Stimulated activated CD4-positive, alpha-beta T cell treated with anti-CD3 and anti-CD28 coated beads, Interleukin-2, amount 100 ng/mL, for 48 hours (primary cell): ENCODE measurements around the gene HMGN1.
A peak's percentile ranks its signal among the peaks of the same experiment; 100 is the strongest.

Experiments used
- DNase-seq, 2 donors: peaks; one replicate each; pipeline ENCODE4 v3.0.0-alpha.2; 2020

Gene HMGN1

DNA sequence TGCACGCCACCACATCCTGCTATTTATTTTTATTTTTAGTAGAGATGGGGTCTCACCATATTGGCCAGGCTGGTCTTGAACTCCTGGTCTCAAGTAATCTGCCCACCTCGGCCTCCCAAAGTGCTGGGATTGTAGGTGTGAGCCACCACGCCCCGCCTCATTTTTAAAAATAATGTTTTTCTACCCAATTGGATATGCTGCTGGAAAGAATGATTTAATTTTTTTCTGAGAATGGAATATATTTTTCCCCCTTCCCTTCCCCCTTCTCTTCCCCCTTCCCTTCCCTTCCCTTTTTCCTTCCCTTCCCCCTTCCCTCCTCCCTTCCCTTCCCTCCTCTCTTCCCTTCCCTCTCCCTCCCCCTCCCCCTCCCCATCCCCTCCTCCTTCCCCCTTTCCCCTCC lies 17.7 kb upstream of the HMGN1 start:
- DNase-seq, result no peak

DNA sequence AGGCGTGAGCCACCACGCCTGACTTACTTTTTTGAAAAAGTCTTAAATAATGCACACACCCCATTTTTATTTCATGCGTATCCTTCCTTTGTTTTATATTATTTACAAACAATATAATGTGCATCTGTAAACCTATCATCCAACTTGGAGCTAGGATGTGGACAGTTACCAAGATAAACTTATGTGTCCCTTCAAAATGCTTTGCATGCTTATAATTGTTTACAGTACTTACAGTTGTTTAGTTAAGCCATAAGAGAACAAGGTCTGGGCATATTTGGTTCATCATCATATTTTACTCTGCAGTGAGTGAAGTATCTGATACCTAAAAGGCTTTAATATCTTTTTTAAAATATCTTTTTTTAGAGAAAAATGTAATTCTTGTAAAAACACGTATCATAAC lies 16.1 kb upstream of the HMGN1 start:
- no peak for DNase-seq

DNA sequence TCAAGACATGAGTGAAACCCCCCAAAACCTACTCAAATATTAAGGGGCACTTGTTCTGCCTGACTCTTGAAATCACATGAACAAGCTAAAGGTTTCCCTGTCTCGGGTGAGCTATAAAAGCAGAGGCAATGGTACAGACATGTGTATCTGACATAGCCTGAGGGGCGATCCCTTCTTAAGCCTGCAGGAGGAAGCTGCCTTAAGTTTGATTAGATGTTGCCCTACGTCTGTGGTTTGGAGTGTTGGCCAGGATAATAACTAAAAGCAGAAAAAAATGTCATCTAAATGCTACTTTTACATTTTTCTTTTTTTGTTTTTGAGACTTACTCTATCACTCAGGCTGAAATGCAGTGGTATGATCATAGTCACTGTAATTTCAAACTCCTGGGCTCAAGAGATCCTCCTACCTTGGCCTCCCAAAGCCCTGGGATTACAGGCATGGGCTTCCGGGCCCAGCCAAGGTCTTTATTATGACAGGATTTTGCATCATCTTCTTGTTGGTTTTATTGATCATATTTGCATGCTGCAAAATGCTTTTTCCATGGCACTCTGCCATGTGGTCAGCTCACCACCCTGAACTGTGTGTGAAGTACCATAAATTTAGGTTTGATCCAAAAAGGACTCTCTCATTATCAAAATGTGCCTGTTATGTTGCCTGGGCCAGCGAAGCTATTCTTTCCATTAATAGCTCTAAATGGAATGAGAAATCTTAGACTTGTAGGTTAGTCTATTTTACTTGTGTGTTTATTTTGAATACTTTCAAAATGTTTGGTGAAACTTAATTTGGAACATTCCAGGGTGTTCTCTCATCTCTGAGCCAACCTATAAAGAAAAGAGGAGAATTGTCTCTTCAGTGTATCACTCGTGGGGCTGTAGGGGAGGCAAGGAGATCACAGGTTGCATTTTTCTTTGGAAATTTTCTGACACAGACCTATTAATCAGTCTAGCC lies 15.0 kb upstream of the HMGN1 start:
- no peak for DNase-seq

DNA sequence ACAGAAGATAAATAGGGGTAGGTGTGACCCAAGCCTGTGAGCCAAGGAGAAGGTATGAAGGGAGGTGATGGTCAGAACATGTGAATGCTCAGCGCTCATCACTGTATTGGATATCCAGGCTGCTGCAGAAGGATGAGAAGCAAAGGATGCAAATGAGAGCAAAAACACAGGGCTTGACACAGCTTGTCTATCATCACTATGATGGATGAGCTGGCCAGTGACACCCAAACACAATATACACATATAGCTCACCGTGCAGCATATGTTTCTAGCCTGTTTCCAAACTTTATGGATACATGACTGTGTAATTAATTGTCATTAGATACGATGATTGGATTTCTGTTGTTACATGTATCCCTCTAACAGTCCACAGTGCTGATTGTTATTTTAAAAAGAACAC lies 13.8 kb upstream of the HMGN1 start:
- DNase-seq, result no peak

DNA sequence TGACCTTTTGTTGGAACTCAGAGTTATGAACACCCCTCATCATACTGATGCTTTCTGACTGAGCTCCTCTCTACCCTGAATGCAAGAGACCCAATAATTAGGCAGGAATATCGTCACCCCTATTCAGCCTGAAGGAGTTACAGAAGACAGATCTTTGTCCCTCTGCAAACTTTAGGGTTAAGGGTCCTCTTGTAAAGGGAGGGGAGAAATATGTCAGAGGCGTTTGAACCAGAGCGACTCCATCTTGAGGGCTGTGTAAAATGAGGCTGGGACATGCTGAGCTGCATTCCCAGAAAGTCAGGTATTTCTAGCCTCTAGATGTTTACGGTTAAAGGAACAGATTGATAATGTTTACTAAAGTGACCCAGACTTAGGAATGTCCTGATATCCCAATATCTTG lies 10.5 kb upstream of the HMGN1 start:
- DNase-seq, result no peak

DNA sequence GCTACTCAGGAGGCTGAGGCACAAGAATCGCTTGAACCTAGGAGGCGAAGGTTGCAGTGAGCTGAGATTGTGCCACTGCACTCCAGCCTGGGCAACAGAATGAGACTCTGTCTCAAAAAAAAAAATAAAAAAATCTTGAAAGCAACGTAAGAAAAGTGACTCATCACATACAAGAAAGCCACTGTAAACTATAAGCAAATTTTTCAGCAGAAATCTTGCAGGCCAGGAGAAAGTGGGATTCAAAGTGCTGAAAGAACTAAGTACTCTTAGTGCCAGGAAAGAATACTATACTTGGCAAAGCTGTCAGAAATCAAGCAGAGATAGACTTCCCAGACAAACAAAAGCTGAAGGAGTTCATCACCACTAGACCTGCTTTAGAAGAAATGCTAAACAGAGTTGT lies 4.4 kb upstream of the HMGN1 start:
- no peak for DNase-seq

DNA sequence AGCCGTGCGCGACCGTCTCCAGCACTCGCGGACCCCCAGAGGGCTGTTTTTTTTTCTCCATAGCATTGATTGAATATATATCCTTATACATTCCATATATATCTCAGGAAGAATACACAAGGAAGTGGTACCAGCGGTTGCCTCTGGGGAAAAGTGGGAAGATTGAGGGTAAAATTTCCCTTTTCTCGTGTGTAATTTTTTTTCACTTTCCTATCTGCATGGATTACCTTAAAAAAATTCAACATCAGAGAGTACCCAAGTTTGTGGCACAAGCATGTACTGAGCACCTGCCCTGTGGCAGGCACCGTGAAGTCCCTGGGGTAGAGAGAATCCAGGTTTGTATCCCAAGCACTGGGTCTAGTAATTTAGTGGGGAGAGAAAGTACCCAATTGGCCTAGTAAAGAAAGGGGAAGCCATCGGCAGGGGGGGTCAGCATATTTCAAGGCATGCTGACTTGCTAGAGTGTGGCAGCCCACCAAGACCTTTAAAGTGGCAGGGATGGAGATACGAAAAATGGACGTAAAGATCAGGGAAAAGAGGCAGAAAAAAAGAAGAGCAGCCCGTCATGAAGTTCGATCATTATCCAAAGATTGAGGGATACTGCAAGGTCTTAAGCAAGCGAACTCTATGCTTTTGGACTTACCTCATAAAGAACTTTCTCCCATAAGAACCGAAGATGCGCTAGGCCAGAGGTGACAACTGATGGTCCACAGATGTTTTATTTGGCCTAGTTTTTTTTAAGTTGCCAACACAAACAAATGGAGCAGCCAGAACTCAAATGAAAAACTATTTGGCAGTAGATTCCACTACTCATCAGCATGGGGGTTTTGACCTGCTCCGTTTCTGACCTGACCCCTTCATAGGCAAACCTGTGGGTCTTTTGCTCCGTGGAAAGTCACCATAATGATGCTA lies 1.5 kb upstream of the HMGN1 start:
- no peak for DNase-seq

DNA sequence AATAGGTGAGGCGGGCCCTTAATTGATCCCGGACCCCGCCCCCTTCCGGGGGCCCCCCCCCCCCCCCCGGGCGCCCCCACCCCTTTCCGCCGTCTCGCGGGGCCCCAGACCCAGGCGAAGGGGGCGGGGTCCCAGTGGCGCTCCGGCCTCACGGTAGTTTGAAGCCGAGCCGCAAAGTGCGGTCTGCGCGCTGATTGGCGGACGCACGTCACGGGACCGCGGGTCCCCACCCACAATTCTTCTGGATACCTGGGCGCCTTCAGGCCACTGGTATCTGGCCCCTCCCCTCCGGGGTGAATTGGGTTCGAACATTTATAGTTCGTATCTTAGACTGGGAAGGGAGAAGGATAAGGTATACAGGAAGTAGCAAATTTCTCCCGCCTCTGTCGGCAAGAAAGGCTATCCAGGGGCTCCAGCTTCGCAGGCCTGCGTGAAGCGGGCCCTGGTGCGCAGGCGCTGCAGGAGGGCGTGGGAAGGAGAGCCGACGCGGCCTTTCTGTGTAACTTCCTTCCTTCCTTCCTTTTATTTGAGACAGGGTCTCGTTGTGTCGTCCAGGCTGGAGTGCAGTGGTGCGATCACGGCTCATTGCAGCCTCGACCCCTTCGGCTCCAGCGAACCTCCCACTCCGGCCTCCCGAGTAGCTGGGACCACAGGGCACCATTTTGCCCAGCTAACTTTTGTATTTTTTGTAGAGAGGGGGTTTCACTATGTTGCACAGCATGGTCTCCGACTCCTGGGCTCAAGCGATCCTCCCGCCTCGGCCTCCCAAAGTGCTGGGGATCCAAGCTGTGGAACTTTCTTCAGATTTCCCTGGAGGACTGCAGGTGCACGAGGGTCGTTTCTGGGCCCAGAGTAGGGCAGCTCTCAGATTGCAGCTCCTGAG lies 564 bp upstream of the HMGN1 start:
- peak; percentile 96 to 98 for DNase-seq

DNA sequence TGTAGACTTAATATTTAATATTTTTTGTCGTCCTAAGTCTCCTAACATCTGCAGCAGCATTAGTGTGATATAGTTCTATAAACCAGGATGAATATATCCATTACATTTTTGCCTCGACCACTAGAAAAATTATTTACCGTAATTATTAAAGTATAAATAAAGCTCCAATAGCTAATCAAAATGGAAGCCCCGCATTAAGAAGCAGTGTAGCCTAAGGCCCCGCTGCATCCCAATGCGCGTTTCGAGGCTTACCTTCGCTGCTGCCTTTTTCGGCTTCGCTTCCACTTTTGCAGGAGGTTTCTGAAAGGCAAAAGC lies 891 bp downstream of the HMGN1 start:
- DNase-seq, result no peak

DNA sequence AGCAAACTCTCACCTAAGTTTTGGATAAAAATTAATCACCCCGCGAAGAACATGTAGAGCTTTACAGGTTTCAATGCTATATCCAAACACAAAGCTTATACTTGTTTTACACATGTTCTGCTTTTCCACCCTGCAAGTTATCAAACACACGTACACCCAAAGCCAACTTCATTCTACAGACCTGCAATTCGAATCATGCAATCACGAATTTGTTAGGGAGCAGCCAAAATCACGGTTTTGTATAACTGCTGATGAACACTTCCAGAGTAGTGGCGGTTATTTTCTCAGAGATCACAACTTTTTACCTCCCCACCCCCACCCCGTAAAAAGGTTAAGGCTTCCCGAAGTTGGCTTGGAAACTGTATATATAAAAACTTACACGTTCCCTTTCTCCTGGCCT lies 1.4 kb downstream of the HMGN1 start:
- DNase-seq, result no peak

DNA sequence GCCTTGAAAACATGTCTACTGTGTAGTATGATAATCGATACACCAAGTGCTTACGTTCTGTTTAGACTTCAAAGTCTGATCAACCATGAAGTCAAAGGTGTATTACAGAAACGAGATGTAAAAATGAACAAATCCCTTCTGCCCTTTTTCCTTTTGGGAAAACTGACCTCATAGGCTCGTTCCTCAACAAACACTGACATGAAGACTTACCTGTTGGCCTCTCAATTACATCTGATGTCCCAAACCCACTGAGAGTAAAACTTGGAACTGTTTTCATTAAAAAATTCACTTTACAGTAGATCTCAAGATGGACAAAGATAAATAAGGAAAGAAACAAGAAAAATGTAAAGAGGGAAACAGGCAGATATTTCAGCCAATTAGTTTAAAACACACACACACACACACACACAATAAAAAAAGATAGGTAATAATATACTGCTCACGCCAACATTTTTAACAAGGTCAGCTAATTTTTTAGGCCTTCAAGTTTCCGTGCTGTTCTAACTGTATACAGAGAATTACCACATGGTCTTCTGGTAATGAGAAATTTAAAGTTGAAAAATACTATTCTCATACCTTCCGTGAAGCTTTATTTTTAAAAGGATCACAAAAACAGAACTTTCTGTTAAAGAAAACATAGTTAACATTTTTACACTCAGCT lies 2.1 kb downstream of the HMGN1 start:
- DNase-seq, result no peak

DNA sequence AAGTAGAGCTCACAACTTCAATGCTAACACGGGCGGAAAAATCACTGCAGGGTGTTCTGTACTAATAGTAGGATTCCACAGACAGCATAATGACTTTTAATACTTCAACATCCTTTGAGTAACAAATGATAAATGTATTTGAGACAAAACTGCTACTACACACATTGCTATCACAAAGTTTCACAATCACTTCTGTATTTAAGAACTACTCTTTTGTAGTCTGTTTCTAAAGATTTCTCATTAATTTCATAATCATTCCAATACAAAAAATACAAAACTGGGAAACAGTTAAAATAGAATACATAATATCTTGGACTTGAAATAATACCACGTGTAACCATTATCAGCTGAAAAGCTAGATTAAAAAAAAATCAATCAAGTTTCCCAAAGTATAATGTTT lies 2.7 kb downstream of the HMGN1 start:
- DNase-seq, result no peak

DNA sequence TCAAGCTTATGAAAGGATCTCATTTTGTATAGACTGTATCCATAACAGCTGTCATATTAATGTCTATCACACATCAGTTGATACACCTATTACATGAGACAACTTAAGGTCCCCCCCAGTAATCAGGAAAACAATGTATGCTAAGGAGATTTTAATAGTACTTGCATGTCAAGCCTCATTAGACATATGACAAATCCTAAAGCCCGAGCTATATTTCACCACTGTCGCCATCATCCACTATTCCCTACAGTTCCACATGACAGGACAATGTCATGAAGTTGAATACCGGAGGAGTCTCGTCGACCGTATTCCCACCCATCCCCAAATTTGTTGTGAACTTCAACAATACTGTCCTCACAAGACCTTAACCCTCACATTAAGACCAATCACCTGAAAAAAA lies 3.4 kb downstream of the HMGN1 start:
- no peak for DNase-seq

DNA sequence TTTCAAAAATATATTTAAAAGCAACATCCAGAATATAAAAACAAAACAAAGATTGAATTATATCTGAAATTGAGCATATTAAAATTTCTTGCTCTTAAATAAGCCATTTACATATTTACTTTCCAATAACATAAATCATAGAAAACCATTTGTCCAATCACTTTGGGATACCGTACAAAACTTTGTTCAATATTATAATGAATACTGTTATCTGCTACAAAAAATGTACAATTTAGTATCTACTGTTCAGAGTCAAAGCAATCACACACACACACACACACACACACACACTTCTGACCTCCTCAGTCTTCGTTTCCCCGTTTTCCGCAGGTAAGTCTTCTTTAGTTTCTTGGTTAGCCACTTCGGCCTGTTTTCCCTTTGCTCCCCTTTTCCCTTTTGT lies 4.0 kb downstream of the HMGN1 start:
- DNase-seq, result no peak

DNA sequence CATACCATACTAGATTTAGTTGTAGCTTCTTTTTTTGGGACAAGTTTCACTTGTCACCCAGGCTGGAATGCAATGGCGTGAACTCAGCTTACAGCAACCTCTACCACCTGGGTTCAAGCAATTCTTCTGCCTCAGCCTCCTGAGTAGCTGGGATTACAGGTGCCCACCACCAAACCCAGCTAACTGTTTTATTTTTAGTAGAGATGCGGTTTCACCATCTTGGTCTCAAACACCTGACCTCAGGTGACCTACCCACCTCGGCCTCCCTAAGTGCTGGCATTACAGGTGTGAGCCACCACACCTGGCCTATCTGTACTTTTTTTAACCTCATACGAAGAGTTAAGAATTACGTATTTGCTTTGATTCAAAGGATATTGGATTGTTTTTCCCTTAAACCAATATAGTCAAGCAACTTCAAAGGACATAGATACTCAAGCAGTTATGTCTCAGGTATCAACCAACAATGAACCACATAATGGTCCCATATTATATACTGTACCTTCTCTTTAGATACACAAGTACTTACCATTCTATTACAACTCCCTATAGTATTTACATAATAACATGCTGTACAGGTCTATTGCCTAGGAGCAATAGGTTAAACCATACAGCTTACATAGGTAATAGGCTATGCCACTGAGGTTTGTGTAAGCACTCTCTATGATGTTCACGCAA lies 7.5 kb downstream of the HMGN1 start:
- no peak for DNase-seq

DNA sequence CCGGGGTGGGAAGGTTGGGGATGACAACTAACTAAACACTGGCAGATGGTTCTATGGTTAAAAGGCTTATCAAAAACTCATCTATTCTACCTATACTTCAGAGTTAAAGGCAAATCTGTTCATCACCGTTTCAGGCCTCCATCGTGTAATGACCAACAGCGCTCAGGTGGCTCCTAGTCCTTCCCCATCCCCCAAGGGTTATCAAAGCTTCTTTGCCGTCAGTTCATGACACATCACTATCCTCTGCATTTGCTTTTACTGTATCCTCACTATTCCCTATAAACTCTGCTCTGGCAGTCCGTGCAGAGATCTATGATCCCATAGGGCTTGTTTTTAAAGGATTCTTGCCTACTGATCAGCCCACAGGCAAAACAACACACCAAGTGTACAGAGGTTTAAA lies 8.2 kb downstream of the HMGN1 start:
- DNase-seq, result no peak

DNA sequence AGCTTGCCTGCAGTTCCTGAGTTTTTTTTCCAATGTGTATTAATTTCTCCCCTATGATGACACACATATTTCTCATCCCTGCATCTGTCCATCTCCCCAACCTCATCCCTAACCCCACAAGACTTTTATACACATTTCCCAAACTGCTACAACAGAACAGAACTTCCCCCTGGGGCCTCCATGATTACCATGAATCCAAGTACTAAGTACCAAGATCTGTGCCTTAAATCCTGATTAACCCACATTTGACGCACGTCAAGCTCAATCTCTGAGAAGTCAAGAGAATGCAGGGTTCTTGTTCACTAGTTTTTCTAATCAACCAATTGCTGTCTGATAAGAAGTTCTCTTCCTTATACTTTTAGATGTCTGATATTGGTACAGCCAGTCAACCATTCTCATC lies 9.7 kb downstream of the HMGN1 start:
- no peak for DNase-seq

DNA sequence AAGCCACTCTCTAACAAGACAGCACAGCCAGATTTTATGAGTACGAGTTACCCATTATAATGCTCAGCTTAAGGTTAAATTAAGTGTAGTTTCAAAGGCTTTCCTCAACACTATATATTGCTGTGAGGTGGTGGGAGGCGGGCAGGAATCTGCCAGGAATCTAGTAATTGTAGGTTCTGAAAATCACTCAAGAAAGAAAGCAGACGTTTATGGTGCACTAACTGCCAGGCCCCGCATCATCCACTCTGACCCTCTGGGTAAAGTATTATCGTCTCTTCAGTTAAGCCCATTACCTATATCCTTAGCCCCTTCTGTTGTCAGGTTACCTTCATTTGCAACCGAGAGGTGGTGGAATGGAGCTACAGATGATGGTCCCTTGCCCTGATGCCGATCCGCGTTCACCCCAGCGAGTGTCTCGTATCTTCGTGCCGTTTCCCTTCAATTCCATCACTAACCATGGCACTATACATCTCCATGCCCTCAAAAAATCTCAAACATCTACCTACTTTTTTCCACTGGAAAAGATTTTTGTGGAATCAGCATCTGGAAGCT lies 12.4 kb downstream of the HMGN1 start:
- no peak for DNase-seq

DNA sequence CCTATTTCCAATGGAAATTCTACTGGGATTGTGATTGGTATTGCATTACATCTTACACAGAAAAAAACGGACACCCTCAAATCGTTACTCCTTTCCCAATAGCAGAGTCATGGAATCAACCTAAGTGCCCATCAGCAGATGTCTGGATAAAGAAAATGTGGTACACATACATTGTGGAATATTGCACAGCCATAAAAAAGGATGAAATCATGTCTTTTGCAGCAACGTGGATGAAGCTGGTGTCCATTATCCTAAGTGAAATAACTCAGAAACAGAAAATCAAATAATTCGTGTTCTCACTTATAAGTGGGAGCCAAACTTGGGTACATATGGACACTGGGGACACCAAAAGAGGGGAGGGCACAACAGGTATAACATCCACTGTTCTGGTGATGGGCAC lies 14.3 kb downstream of the HMGN1 start:
- DNase-seq, result no peak

DNA sequence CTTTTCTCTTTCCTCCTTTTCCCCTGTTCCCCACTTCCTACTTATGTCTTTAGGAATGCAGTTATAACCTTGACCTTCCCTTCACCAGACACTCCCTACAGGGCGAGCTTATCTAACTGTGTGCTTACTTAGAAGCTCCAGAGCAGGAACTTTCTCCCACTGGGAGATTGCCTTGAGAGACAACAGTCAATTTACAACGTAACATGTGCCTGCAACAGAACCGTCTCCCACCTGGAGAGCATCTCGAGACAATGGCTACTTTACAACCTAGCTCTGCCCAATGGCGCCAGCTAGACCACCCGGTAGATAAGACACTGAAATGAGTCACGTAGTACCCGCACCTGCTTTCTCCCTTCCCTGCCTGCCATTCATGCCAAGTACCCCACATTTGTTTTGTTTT lies 16.7 kb downstream of the HMGN1 start:
- DNase-seq, result no peak

DNA sequence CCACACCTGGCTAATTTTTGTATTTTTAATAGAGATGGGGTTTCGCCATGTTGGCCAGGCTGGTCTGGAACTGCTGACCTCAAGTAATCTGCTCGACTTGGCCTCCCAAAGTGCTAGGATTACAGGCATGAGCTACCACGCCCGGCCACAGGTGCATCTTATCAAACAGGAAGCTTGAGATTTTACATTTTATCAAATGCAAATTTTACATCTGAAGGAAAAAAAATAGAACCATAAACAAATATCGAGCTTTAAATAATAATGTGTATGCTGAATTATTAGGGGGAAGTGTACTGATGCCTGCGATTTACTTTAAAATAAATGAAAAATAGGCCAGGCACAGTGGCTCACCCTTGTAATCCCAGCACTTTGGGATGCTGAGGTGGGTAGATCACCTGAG lies 18.9 kb downstream of the HMGN1 start:
- no peak for DNase-seq

DNA sequence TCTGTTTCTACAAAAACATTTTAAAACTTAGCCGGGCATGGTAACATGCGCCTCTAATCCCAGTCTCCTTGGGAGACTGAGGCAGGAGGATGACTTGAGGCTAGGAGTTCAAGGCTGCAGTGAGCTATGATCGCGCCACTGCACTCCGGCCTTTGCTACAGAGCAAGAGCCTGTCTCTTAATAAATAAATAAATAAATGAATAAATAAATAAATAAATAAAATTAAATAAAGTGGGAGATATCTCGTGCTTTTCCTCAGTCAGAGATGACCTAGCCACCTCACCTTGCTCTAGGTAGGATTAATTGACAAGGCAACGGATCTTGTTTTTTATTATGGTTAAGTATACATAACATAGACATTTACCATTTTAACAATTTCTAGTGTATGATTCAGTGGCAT lies 21.2 kb downstream of the HMGN1 start:
- DNase-seq, result no peak
